AG09319 (cell line): ENCODE results near the gene PPP2R2B.

ENCODE experiments used
- DNase-seq: peaks from one replicate; pipeline ENCODE4 v3.0.0-alpha.2; 2010; ENCODE audit warnings: low read depth; ENCODE audit errors: extremely low read depth
- TF ChIP-seq, protein P1 (sequence below): IDR thresholded peaks from 2 replicates; pipeline ENCODE4 v1.5.1; 2011; ENCODE audit warnings: low read depth, mild to moderate bottlenecking, inconsistent platforms, low read length, moderate library complexity

Gene PPP2R2B

DNA sequence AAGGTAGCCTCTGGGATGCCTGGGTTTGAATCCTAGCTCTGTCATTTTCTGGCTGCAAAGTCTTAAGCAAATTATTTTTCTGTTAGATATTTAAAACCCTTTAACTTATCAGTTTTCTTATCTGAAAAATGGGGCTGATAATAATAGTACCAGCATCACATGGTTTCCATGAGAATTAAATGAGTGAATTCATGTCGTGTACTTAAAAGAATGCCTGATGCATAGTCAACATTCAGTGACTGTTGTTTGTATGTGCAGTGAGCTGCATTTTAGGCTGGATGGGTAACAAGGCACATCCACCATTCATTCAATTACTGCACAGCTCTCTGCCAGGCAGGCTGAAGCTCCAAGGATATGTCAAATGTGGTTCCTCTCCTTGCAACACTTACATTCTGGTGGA lies 122.0 kb downstream of the PPP2R2B start:
- DNase-seq: no peak
- TF ChIP-seq, protein P1, sequence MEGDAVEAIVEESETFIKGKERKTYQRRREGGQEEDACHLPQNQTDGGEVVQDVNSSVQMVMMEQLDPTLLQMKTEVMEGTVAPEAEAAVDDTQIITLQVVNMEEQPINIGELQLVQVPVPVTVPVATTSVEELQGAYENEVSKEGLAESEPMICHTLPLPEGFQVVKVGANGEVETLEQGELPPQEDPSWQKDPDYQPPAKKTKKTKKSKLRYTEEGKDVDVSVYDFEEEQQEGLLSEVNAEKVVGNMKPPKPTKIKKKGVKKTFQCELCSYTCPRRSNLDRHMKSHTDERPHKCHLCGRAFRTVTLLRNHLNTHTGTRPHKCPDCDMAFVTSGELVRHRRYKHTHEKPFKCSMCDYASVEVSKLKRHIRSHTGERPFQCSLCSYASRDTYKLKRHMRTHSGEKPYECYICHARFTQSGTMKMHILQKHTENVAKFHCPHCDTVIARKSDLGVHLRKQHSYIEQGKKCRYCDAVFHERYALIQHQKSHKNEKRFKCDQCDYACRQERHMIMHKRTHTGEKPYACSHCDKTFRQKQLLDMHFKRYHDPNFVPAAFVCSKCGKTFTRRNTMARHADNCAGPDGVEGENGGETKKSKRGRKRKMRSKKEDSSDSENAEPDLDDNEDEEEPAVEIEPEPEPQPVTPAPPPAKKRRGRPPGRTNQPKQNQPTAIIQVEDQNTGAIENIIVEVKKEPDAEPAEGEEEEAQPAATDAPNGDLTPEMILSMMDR: no peak

DNA sequence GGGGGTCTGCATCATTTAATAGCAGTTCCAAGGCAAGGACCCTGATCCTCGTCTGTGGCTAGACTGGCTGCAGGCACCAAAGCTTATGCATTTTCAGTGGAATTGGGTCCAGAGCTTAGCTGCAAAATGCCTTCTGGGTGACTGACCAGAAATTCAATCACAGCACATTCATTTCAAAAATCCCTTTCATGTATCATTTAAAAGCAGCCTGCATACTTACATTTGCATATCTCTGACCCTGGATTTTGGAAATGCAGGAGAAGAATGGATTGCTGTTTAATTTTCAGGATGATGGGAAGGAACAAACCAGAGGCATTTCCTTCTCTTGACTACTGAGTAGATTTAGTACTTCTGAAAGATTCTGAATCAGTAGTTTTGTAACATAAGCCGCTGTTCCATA lies 122.8 kb downstream of the PPP2R2B start:
- TF ChIP-seq, protein P1: no peak
- DNase-seq: no peak

DNA sequence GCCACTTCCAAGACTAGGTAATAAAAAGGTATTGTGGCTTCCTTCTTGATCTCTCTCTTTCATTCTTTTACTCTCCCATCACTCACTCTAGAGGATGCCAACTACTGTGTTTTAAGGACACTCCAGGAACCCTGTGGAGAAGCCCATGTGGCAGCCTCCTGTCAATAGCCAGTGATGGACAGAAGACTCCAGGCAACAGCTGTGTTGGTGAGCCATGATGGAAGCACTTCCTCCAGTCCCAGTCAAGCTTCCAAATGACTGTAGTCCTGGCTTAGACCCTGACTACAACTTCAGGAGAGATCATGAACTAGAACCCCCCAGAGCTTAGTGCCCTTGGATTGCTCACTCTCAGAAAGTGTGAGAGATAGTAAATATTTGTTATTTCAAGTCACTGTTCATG lies 123.9 kb downstream of the PPP2R2B start:
- no peak for DNase-seq
- TF ChIP-seq, protein P1: no peak

DNA sequence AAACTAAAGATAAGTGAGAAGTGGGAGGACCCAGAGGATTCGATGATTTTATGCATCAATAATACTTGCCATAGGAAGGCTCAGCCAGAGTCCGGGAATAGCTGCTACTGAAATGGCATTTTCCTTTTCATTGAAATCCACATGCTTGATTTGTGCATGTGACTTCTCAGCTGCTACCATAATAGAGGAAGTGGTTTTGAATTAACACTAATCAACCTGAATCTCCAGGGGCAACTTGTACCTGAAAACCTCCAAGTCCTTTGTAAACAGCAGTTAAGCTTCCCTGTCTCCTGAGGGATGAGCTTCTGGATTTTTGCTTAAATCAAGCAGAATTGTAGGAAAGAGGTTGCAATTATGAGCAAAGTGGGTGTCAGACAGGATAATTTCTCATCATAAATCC lies 124.9 kb downstream of the PPP2R2B start:
- TF ChIP-seq, protein P1: no peak
- no peak for DNase-seq

DNA sequence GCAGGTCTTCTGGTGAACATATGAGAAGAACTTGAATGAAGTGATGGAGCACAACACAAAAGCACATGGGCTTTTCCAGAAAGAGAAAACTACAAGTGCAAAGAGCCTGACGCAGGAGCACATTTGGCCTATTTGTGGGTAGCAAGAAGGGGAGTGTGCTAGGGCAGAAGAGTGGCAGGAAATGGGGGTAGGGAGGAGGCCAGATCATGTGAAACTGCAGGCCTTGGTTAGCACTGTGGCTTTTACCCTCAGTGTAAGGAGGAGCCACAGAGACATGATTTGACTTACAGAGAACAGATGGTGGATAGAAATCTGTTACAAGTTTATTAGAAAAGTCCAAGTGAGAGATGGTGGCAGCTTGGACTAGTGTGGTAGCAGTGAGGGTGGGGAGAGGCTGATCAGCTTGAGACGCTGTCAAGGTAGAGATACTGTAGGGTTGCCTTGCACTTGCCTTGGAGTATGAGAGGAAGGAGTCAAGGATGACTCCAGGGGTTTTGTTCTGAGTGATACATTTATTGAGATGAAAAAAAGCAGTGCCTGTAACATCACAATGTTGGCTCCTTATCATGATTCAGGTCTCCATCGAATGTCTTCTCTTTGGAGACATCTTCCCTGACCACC lies 126.7 kb downstream of the PPP2R2B start:
- DNase-seq: no peak
- TF ChIP-seq, protein P1: no peak

DNA sequence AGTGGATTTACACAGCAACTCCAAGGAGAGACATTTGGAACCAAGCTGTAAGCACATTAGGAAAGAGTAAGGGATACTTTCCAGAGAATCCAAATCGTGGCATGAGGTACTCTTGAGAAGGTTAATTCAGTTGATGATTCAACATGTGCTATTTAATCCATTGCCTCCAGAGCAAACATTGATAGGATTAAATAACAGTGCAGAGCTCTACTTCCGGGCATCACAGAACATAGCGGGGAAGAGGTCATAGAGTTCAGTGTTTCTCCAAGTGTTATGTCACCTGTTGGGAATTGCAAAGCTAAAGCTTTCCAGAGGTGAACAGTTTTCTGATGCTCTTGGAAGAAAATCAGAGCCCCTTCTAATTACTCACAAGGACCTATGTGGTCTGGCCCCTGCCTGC lies 127.5 kb downstream of the PPP2R2B start:
- TF ChIP-seq, protein P1: no peak
- DNase-seq: no peak

DNA sequence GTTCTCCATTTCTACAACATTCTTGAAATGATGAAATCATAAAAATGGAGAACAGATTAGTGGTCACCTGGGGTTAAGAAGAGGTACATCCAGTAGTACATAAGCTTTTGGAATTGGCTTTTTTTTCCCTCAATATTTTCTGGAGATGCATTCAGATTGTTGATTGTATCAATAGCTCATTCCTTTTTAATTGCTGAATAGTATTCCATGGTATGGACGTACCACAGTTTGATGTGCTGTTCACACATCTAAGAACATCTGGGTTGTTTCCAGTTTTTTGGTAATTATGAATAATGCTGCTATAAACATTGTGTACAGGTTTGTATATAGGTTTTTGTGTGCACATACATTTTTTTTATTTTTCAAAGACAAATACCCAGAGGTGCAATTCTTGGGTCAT lies 130.0 kb downstream of the PPP2R2B start:
- DNase-seq: no peak
- TF ChIP-seq, protein P1: no peak
